Activated CD4-positive, alpha-beta T cell treated with anti-CD3 and anti-CD28 coated beads, Interleukin-2, amount 50 U/mL, for 16 hours (primary cell): ENCODE data around the gene KLHL3.
"Not testable (repeated sequence)": the region's sequence is repeated elsewhere in the genome, so short reads cannot be mapped to it uniquely, and the experiment has no call there.

ENCODE experiments used
- DNase-seq: peaks from one replicate; pipeline ENCODE4 v3.0.0-alpha.2; 2020

Gene KLHL3

GRCh38 chr5:137665678-137666460, 70.0 kb downstream of the KLHL3 start:
- peak; percentile 50 for DNase-seq

GRCh38 chr5:137660349-137660817, 75.5 kb downstream of the KLHL3 start:
- peak; percentile 73 for DNase-seq

DNA sequence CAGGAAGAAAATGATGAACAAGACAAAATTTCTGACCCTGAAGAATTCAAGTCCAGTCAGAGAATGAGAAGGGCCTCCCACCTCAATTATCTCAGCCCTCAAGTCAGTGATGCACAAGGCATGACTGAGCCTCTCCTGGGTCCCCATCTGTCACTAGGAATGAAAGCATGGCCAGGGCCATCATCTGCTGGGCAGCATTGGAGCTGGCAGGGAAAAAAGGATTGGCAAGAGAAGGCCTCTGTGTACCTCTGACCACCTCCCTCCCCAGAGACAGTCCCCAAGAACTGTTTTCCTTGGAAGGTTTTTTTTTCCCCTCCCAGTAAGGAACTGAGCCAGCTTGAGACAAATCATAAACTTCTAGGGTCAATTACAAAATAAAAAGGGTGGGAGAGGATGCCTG, 76.7 kb downstream of the KLHL3 start:
- no peak for DNase-seq

GRCh38 chr5:137658324-137658723, 77.6 kb downstream of the KLHL3 start:
- no peak for DNase-seq

GRCh38 chr5:137657073-137657472, 78.8 kb downstream of the KLHL3 start:
- no peak for DNase-seq

- DNase-seq: no peak
Observed at GRCh38 chr5:137656558-137656957, 79.3 kb downstream of the KLHL3 start.

DNA sequence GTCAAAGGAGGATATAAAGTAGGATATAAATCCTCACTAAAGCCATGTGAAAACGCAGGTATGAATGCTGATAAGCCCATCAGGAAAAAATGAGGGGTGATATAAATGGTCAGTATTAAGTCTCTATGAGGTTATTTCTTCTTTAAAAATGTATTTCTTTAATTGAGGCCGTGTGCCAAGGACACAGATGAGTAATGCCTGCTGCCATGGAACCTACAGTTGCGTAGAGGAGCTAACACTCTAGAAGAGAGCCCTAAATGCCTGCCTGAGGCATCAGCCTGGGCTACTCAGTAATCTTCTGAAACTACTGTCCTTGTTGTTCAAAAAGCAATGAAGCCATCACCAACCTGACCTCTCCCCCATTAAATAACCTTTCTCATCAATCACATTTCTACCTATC, 84.9 kb downstream of the KLHL3 start:
- no peak for DNase-seq

DNA sequence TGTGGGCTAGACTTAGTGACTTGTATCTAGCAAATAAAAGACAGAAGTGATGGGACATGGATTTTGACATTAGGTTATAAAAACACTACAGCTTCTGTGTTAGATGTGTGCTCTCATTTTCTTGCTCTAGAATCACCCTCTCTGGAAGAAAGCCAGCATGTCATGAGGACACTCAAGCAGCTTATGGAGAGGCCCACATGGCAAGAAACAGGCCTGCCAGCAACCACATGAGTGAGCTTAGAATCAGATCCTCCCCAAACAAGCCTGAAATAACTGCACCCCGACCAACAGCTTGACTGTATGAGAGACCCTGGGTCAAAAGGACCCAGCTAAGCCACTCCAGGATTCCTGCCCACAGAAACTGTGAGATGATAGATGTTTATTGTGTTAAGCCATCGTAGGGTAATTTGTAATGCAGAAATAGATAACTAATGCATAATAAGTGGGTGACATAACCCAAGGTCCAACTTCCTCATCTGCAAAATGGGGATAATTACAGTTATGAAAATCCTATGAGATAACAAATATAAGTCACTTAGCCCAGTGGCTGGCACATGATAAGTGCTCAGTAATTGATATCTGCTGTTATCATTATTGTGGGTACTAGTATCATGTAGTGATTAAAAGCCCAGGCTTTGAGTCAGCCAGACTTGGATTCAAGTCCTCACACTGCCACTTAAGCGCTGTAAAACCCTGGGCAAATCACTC, 86.5 kb downstream of the KLHL3 start:
- no peak for DNase-seq

DNA sequence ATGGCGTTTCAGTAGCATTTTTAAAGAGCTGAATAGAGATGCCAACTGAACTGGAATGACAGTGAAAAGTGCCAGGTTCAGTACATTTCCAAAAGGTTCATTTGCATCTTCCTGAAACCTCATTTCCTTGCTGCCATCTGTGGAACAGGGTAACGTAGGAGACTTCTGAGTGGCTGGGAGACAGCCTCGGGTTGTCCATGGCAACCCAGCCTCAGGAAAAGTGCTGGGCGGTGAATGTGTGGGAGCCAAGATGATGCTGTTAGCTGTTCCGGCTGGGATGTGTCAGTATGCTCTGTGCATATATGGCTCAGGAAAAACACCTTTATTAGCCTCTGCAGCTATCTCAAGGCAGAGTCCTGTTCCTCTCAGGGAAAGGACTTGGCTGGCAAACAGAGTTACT, 87.5 kb downstream of the KLHL3 start:
- DNase-seq: no peak

DNA sequence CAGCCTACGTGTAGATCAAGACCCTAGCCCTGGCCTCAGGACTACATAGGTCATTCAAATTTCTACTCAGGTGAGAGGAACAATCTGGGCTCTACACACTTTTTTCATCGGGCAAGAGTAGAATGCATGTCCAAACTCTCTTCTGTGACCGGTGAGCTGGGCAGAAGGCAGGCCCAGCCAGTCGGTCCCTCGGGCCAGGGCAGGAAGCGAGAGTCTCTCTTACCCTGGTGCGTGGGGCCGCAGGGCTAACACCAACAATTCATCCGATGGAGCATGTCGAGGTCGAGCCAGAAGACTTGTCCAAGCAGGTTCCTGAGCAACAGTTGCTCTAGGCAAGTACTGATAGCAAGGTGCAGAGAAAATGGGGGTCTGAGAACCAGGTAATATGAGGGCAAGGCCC, 88.5 kb downstream of the KLHL3 start:
- no peak for DNase-seq

GRCh38 chr5:137646761-137647160, 89.1 kb downstream of the KLHL3 start:
- DNase-seq: no peak

- DNase-seq: not testable (repeated sequence)
Observed at GRCh38 chr5:137643081-137643480, 92.8 kb downstream of the KLHL3 start.

GRCh38 chr5:137642091-137642490, 93.8 kb downstream of the KLHL3 start:
- DNase-seq: no peak

DNA sequence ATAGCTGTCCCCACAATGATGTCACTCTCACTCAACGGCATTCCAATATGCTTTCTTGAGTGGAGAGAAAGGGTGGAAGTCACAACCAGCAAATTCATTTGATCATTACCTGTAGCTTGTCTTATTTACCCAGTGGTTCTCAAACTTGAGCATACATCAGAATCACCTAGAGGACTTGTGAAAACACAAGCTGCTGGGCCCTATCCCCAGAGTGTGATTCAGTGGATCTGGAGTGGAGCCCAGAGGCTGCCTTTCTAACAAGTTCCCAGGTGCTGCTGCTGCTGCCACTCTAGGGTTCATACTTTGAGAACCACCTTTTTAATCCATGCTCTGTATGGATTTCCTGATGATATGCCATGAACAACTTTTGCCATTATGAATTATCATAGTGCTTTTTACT, 94.7 kb downstream of the KLHL3 start:
- DNase-seq: no peak

DNA sequence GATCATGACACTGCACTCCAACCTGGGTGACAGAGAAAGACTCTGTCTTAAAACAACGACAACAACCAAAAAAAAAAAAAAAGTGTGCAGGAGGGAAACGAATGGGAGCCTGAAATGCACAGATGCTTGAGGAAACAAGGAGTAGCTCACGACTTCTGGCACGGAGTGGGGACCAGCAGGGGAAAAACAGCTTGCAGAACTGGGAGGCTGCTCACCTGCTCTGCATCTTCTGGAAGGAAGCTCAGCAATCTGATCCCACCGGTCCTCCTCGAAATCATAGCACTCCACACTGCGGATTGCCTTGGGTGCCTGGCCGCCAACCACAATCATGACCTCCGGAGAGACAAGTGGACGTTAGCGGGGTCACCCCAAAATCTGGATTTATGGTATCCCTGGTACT, 96.2 kb downstream of the KLHL3 start:
- DNase-seq: no peak

DNA sequence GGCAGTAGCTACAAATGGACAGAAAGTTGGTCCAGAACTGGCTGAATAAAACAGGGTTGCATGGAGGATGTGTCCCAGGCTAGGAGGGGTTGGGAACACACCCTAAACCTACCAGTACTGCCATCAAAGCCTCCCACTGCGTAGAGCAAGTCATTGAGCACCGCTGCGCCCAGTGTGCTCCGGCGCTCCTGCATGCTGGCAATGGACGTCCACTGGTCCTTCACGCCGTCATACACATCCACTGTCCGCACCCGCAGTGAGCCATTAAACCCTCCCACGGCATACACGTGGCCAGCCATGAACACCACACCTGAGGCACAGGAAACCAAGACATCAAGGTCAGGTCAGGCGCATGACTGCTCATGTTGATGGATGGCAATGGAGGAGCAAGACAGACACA, 97.0 kb downstream of the KLHL3 start:
- DNase-seq: no peak

- no peak for DNase-seq
Observed at GRCh38 chr5:137636830-137637714, 98.8 kb downstream of the KLHL3 start.

- DNase-seq: no peak
Observed at GRCh38 chr5:137636099-137636498, 99.8 kb downstream of the KLHL3 start.

- DNase-seq: no peak
Observed at GRCh38 chr5:137635521-137635921, 100.4 kb downstream of the KLHL3 start.

DNA sequence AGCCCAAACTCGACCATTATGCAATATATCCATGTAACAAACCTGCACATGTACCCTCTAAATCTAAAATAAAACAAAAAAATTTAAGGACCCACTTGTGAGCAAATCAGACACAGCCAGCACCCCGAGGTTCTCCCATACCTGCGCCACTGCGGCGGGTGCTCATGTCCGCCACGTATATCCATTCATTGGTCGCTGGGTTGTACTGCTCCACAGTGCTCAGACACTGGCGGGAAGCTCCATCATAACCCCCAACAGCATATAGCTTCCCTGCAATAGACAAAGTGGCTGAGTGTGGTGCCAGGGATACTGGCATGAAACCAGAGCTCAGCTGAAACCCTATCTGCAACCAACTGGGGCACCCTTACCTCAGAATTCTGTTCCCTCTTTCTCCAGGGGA, 102.0 kb downstream of the KLHL3 start:
- DNase-seq: no peak

GRCh38 chr5:137632716-137633115, 103.2 kb downstream of the KLHL3 start:
- no peak for DNase-seq

DNA sequence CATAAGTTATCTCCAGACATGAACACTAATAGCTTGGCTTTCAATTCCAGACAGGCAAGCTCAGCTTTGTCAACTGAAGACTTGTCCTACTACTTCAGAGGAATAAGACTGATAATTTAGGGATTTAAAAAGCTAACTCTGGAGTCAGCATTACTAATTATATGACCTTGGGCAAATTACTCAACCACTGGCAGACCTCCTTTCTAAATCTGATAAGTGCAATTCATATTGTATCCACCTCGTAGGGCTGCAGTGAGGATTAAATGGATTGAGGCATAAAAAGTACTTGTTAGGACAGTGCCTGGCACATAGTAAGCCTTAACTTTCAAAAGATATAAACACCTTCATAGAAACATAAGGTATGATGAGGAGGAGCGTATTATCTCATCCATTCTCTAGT, 104.4 kb downstream of the KLHL3 start:
- DNase-seq: no peak

- no peak for DNase-seq
Observed at GRCh38 chr5:137630972-137631370, 104.9 kb downstream of the KLHL3 start.
